Measurements from ENCODE around the gene OXSM. TPM values are rescaled to one million over a fixed set of nuclear protein-coding genes. Genes with fewer than 3 reads are reported as not detected.

Gene OXSM
- total and polyA plus RNA-seq, 10 of the 15 experiments (the other 5 are each of a cell fraction or from before 2014, with no cell fraction given): 12.9 to 37.5 (median 22.1) TPM

DNA sequence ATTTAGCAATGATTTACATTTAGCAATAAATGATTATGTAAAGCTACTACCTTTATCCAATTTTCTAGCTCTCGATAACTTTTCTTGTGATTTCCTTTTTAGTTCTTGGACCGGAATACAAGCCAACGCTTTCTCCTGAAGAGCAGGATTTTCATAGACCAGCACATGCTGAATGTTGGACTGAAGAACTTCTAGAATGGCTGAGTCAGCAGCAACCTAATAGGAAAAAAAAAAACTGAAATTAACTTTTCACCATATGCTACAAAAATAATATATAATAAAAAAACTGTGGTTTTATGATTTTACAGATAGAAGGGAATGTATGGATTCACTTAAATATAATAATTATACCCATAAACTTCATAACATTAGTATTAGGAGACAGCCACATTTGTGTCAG, 38.8 kb upstream of the OXSM start:
- POLR2A ChIA-PET: interaction anchor here (1.0 kb wide), 1 partner anchor 13 kb away, joined by 3 read pairs; no protein-coding TSS in a partner anchor
- RAD21 ChIA-PET (ENCODE audit: unreplicated experiment): no interaction called here
- SMC1A ChIA-PET (ENCODE audit: uncharacterized antibody, unreplicated experiment): interaction anchor here (1.7 kb wide), 1 partner anchor 11 kb away, joined by 4 read pairs; no protein-coding TSS in a partner anchor
- CTCF ChIA-PET: interaction anchor here (0.7 to 1.9 kb wide), 2 partner anchors 102 to 112 kb away, joined by 3 to 7 read pairs; no protein-coding TSS in a partner anchor
- Histone ChIP-seq H2AFZ (ENCODE audit: control insufficient read depth, low read depth, low read length) (no peak overlapping the region), H3K9ac (ENCODE audit: control insufficient read depth, insufficient read depth, low read length) (no peak overlapping the region), H3K27me3 (replicated peaks in 1 of 2; ENCODE audit: control insufficient read depth in 2 of 2, insufficient read depth in 2 of 2, low read length in 1 of 2) (no peaks in the 10 kb centered on the region), H3K79me2 (ENCODE audit: control insufficient read depth, insufficient read depth, low read length) (no peaks in the 10 kb centered on the region), H3K27ac (ENCODE audit: control insufficient read depth, insufficient read depth) (no peak overlapping the region), H3K4me1 (ENCODE audit: control insufficient read depth, insufficient read depth, low read length) (no peaks in the 10 kb centered on the region), H4K20me1 (ENCODE audit: control insufficient read depth, insufficient read depth) (no peaks in the 10 kb centered on the region), H3K4me2 (ENCODE audit: control insufficient read depth, insufficient read depth) (no peak overlapping the region), H3K36me3 (ENCODE audit: control insufficient read depth in 2 of 2, insufficient read depth in 2 of 2, low read length in 1 of 2) (peaks cover 6 to 32% of the 10 kb centered on the region in 2 experiments), H3K9me3 (replicated peaks; ENCODE audit: control insufficient read depth, insufficient read depth, low read length) (no peaks in the 10 kb centered on the region), H3K4me3 (no peak overlapping the region)
- no peak for FAIRE-seq
- ATAC-seq: no peak
- in situ Hi-C loops (cut with MboI): no loop called here
- 98% methylated on average over 3 of the region's 3 CpGs for WGBS (ENCODE audit: insufficient coverage, insufficient replicate concordance, low lambda C conversion rate, missing lambda C conversion rate)
- no TSS peak for BruUV-seq (replicated peaks)
- TF ChIP-seq, protein P1, sequence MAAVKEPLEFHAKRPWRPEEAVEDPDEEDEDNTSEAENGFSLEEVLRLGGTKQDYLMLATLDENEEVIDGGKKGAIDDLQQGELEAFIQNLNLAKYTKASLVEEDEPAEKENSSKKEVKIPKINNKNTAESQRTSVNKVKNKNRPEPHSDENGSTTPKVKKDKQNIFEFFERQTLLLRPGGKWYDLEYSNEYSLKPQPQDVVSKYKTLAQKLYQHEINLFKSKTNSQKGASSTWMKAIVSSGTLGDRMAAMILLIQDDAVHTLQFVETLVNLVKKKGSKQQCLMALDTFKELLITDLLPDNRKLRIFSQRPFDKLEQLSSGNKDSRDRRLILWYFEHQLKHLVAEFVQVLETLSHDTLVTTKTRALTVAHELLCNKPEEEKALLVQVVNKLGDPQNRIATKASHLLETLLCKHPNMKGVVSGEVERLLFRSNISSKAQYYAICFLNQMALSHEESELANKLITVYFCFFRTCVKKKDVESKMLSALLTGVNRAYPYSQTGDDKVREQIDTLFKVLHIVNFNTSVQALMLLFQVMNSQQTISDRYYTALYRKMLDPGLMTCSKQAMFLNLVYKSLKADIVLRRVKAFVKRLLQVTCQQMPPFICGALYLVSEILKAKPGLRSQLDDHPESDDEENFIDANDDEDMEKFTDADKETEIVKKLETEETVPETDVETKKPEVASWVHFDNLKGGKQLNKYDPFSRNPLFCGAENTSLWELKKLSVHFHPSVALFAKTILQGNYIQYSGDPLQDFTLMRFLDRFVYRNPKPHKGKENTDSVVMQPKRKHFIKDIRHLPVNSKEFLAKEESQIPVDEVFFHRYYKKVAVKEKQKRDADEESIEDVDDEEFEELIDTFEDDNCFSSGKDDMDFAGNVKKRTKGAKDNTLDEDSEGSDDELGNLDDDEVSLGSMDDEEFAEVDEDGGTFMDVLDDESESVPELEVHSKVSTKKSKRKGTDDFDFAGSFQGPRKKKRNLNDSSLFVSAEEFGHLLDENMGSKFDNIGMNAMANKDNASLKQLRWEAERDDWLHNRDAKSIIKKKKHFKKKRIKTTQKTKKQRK (IDR thresholded peaks at IDR 0.05; ENCODE audit: low read depth, low read length): no peak
- TF ChIP-seq LARP7 (IDR thresholded peaks at IDR 0.05) (no peak), ZNF217 (IDR thresholded peaks at IDR 0.05) (no peak), SMC3 (IDR thresholded peaks at IDR 0.05; ENCODE audit: borderline replicate concordance, low read length) (no peak), NBN (IDR thresholded peaks at IDR 0.05) (no peak), SIX5 (IDR thresholded peaks at IDR 0.05; ENCODE audit: low read depth, low read length, severe bottlenecking) (no peak), SMARCA5 (IDR thresholded peaks at IDR 0.05) (no peak), POU2F2 (IDR thresholded peaks at IDR 0.05; ENCODE audit: borderline replicate concordance, low read depth, low read length) (no peak), PAX8 (IDR thresholded peaks at IDR 0.05) (no peak)
- TF ChIP-seq, protein P2, sequence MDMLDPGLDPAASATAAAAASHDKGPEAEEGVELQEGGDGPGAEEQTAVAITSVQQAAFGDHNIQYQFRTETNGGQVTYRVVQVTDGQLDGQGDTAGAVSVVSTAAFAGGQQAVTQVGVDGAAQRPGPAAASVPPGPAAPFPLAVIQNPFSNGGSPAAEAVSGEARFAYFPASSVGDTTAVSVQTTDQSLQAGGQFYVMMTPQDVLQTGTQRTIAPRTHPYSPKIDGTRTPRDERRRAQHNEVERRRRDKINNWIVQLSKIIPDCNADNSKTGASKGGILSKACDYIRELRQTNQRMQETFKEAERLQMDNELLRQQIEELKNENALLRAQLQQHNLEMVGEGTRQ (IDR thresholded peaks at IDR 0.05; ENCODE audit: borderline replicate concordance, low read depth, low read length): no peak
- TF ChIP-seq, protein P3, sequence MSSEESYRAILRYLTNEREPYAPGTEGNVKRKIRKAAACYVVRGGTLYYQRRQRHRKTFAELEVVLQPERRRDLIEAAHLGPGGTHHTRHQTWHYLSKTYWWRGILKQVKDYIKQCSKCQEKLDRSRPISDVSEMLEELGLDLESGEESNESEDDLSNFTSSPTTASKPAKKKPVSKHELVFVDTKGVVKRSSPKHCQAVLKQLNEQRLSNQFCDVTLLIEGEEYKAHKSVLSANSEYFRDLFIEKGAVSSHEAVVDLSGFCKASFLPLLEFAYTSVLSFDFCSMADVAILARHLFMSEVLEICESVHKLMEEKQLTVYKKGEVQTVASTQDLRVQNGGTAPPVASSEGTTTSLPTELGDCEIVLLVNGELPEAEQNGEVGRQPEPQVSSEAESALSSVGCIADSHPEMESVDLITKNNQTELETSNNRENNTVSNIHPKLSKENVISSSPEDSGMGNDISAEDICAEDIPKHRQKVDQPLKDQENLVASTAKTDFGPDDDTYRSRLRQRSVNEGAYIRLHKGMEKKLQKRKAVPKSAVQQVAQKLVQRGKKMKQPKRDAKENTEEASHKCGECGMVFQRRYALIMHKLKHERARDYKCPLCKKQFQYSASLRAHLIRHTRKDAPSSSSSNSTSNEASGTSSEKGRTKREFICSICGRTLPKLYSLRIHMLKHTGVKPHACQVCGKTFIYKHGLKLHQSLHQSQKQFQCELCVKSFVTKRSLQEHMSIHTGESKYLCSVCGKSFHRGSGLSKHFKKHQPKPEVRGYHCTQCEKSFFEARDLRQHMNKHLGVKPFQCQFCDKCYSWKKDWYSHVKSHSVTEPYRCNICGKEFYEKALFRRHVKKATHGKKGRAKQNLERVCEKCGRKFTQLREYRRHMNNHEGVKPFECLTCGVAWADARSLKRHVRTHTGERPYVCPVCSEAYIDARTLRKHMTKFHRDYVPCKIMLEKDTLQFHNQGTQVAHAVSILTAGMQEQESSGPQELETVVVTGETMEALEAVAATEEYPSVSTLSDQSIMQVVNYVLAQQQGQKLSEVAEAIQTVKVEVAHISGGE (CRISPR knock-in tag; IDR thresholded peaks at IDR 0.05): no peak
- DNase-seq (ENCODE audit: low read depth, low spot score): no peak
- intact Hi-C loops (cut with micrococcal nuclease; ENCODE audit: unreplicated experiment): no loop called here
